ENCODE results near the gene SMIM8. TPM values are rescaled to one million over a fixed set of nuclear protein-coding genes. Genes with fewer than 3 reads are reported as not detected.

SMIM8 gene
- polyA plus RNA-seq, 1 donor: 25.2 TPM

DNA sequence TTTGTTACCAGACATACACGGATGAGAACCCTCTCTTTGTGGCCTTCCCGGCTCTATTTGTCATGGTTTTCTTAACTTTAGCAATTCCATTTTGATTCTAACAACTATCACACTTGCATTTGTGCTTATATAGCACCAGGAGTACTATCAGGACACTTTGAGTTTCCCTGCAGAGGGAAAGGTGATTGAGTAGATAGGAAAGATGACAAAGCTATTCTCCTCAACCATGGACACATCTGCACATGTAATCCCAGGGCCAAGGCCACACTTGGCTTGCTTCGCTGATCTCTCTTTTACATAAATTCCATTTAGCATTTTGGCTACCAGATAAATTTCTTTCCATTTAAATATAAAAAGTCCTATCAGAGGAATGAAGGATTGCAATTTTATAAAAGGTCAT, 62.1 kb downstream of the SMIM8 start:
- DNase-seq: no peak

DNA sequence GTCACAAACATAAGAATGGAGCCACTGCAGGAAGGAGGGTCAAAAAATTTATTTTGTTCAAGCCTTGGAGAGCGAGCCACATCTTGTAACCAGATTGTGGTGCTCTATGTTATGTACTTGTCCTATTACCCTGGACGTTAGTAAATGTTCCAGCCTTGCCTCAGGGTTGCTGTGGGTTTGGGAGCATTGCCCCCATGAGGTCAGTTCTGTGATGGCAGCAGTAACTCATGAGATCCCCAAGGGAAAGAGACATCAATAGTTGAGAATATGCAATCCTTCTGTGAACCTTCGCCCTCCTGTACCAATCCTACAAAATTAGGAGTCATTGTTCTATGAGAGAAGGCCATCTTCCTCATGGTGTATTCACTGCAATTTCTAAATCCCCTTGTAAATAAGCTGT, 68.9 kb downstream of the SMIM8 start:
- no peak for DNase-seq

Other genes with a start within 250 kb of the SMIM8 start
- gene CGA, start 227.5 kb upstream of the SMIM8 start, polyA plus RNA-seq (ENCODE audit: insufficient read length): 0.38 TPM
- 53.6 TPM for gene ZNF292, start 167.0 kb upstream of the SMIM8 start, polyA plus RNA-seq (ENCODE audit: insufficient read length)
- 0.32 TPM for gene GJB7, start 6.7 kb downstream of the SMIM8 start, polyA plus RNA-seq (ENCODE audit: insufficient read length)
- gene C6orf163, start 22.2 kb downstream of the SMIM8 start, polyA plus RNA-seq (ENCODE audit: insufficient read length): 7.8 TPM
- 4.8 TPM for gene CFAP206, start 85.4 kb downstream of the SMIM8 start, polyA plus RNA-seq (ENCODE audit: insufficient read length)
- 46.0 TPM for gene SLC35A1, start 150.4 kb downstream of the SMIM8 start, polyA plus RNA-seq (ENCODE audit: insufficient read length)

All from left kidney (tissue), 2 donors.